HG02885 (cell line): Measurements from ENCODE around the gene ADAMTS8.
A peak's percentile ranks its signal among the peaks of the same experiment; 100 is the strongest.
"Not testable (repeated sequence)": the region's sequence is repeated elsewhere in the genome, so short reads cannot be mapped to it uniquely, and the experiment has no call there.

Experiments used
- ATAC-seq: cut with Tn5 transposase; IDR thresholded peaks from one replicate; pipeline ENCODE4 v1.9.1; 2021; ENCODE audit warnings: mild to moderate bottlenecking; ENCODE audit not compliant: unreplicated experiment, poor library complexity

Gene ADAMTS8

DNA sequence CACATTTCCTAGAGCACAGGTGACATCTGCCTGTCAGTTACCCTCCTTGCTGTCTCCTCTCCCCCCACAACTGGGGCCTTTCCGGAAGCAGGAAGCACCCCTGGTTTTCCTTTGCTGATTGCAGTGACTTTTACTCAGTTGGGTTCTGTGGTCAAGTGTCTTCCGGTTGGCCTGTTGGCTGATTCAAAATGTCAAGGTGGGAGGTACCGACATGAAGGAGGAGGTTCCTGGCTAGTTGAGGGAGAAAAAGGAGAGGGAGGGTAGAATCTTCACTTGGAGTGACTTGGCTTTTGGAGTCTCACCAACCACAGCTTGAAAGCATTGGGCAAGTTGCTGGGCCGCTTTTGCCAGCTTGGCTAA is 10.7 kb upstream of the ADAMTS8 start:
- ATAC-seq: peak; percentile 39

DNA sequence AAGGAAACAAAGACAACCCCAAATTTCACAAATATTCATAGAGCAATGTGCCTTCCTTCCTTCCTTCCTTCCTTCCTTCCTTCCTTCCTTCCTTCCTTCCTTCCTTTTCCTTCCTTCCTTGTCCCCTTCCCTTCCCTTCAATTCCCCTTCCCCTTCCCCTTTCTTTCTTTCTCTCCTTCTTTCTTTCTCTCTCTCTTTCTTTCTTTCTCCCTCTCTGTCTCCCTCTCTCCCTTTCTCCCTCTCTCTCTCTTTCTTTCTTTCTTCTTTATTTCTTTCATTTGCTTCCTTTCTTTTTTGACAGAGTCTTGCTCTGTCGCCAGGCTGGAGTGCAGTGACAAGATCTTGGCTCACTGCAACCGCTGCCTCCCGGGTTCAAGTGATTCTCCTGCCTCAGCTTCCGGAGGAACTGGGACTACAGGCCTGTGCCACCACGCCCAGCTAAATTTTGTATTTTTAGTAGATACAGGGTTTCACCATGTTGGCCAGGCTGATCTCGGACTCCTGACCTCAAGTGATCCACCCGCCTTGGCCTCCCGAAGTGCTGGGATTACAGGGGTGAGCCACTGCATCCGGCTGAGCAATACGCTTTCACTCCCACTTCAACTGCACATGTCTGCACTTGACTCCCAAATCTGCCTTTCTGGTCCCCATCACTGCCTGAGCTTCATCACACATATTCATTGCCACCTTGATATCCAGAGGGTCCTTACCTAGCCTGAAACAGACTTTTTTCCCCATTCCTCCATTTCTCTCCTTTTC is 10.2 kb upstream of the ADAMTS8 start:
- ATAC-seq: not testable (repeated sequence)

- ATAC-seq: no peak
Measured at GRCh38 chr11:130437848-130438247, 9.4 kb upstream of the ADAMTS8 start.

- no peak for ATAC-seq
Measured at GRCh38 chr11:130436171-130436570, 7.8 kb upstream of the ADAMTS8 start.

DNA sequence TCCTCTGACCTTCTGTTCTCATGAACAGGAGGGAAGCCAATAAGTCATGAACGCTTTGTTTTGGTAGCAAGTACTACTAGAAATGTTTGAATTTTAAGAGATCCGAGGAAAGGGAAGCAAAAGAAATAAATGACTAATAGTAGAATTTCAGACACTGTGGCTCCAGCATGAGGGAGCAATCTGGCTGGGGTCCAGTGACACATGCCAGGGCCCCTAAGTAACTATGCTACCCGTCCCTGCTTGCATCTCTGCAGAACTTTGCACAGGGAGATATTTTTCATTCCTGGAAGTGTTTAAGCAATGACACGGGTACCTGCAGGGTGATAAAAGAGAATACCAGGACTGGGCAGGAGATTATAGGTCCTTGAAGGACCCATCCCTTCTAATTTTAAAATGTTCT is 7.3 kb upstream of the ADAMTS8 start:
- ATAC-seq: no peak

- ATAC-seq: peak; percentile 86
Measured at GRCh38 chr11:130434521-130435223, 6.3 kb upstream of the ADAMTS8 start.

DNA sequence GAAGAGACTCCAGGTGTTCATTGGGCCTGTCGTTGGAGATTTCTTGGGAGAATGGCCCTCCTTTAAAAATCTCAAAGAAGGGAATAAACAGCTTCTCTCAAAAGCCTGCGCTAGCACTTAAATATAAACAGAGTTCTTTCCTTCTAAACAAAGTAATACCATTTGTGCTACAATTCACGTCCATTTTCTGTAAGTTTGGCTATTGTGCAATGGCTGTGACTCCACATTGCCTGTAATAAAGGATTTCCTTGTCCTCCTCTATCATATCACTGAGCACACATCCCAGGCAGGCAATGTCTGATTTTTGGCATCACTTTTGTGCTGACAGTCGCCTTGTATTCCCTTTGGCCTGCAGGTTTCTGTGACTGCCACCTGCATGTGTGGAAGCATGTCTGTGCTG is 4.9 kb upstream of the ADAMTS8 start:
- no peak for ATAC-seq

DNA sequence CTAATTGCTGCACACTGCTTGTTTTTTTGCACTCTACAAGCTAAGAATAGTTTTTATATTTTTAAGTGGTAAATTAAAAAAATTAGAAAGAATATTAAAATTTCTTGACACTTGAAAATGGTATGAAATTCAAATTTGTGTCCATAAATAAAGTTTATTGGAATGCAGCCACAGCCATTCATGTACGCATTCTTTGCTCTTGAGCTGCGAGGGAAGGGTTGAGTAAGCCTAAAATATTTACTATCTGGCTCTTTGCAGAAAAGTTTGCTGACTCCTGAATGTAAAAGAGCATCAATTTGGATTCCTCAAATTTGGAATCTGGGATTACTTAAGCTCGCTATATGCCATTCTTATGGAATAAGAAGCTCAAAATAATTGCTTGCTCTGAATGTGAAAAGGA is 3.4 kb upstream of the ADAMTS8 start:
- no peak for ATAC-seq

DNA sequence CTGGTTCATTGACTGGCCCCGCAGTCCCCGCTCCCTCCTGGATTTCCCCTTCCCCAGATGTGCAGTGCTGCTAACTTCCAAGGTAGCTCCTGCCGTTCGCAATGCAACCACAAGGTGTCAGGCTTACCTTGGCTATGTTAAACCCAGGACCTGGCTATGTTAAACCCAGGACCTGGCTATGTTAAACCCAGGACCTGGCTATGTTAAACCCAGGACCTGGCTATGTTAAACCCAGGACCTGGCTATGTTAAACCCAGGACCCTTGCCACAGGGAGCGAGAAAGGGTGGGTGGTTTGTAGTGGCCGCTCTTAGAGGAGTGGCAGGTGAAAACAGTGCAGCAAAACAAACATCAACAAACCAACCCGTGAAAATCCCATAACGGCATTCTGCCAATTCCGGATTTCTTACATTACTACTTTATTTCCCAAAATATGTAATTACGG is 2.9 kb upstream of the ADAMTS8 start:
- ATAC-seq: peak; percentile 58

DNA sequence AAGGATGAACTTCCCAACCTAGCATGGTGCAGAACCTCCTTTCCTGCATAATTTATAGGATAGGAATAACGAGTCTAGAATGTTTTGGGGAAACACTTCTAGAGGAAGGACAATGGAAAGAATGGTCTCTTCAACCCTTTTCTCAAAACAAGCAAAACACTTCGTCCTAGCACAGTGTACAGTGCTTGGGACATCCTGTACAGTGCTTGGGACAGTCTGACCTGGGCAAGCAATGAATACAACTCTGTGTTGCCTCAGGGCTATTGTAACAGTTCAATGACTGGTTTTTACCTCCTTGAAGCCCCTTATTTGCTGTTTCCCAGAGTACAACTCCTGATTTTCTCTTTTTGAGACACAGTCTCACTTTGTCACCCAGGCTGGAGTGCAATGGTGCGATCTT is 1.6 kb upstream of the ADAMTS8 start:
- no peak for ATAC-seq

- no peak for ATAC-seq
Measured at GRCh38 chr11:130429120-130429681, 792 bp upstream of the ADAMTS8 start.

GRCh38 chr11:130427581-130428315 is 661 bp downstream of the ADAMTS8 start:
- ATAC-seq: no peak

GRCh38 chr11:130426837-130427341 is 1.5 kb downstream of the ADAMTS8 start:
- no peak for ATAC-seq

DNA sequence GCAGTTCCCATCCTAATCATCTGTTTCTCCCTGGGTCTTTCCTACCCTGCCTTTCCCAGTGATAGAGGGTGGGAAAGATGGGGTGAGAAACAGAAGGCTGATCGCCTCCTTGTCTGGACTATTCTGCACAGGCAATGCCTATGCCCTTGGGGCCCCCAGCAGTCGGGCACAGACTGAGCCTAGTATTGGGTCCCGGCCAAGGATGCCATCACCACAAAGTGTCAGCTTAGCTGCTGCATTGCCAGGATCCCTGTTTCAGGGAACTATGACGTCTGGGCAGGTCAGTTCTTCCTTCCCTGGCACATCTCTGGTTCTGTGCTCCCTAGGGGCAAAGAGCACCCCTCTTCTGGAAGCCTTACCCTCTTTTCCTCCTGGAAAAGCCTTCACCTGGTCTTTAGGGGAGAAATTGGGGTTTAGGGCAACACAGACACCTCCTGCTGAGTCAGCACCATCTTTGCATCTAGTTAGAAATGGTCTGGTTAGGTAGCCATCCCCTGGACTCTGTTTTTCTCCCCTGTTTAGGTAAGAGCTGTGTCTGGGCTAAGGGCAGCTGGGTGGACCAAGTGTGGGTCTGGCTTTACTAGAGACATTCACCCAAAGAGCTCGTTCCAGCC is 2.1 kb downstream of the ADAMTS8 start:
- no peak for ATAC-seq

GRCh38 chr11:130425156-130425555 is 3.3 kb downstream of the ADAMTS8 start:
- ATAC-seq: no peak

DNA sequence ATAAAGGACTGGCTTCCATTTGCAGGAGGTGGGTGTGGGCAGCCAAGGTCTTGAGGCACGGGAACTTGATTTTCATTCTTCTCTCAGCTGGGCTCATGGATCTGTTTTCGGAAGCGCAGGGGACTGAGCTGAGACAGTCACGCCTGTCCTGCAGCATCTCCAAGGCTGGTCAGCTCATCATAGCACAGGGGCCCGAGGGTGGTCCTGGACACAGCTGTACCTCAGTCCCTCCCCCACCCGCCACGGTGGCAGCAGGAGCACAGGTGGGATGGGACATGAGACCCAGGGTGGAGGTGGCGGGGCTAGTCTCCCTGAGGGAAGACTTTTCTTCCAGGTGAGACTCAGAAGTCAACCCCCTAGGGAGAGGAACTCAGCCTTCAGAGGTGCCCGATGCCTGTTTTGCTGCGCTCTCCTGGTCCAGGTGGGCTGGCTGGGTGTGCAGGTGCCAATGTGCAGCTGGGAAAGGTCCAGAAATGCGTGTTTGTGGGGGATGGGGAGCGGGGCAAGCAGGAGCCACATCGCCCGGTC is 3.7 kb downstream of the ADAMTS8 start:
- no peak for ATAC-seq

- no peak for ATAC-seq
Measured at GRCh38 chr11:130423541-130424142, 4.8 kb downstream of the ADAMTS8 start.

GRCh38 chr11:130422251-130422995 is 6.0 kb downstream of the ADAMTS8 start:
- no peak for ATAC-seq

DNA sequence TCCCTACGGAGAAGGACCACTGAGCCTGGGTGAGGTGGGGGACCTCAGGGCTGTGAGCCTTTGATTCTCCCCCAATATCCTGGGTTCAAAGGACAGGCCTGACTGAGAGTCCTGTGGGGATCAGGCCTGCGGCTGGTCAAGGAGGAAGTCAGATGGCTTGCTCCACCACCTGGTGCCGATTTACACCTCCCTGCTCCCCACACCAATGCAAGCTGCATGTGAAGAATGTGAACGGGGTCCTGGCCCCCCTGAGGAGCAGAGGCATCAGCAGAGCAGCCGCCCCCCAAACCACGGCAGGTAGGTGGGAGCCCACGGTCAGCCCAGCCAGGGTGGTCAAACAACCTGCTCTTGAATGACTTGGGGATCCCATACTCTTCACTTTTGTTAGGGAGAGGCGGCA is 6.7 kb downstream of the ADAMTS8 start:
- ATAC-seq: no peak
